Naive thymus-derived CD4-positive, alpha-beta T cell (primary cell): ENCODE measurements around the gene MMD. TPM values are rescaled to one million over a fixed set of nuclear protein-coding genes. Genes with fewer than 3 reads are reported as not detected.

Experiments
- polyA plus RNA-seq, 2 donors: library from polyadenylated mRNA; unstranded; fragments of 300-500 nt; fragmentation: Illumina TruSeq; gene quantifications; one replicate each; pipeline ENCODE4 v1.2.3, GENCODE V29; 2021
- total RNA-seq, 6 experiments: library from RNA in 5 of 6; stranded (reverse) in 5 of 6; gene quantifications; 1 replicate in 5 of 6; 2 replicates in 1 of 6; pipeline ENCODE4 v1.2.3 and lab custom pipeline; 2021 to 2026

The MMD gene
- total and polyA plus RNA-seq, 7 experiments from 2014 or later = 5.2 to 35.3 (median 11.2) TPM

Other genes with a start within 250 kb of the MMD start
- gene HLF, start 156.9 kb downstream of the MMD start, total RNA-seq = 1 to 10 TPM in 1 of 5 experiments, under 1 TPM in 4; 0.19 to 2.6 (median 0.48) TPM
- under 1 TPM in 1 of 2 donors, not detected in 1; 0.18 TPM for gene HLF, start 156.9 kb downstream of the MMD start, polyA plus RNA-seq
- not detected for gene SMIM36, start 89.6 kb upstream of the MMD start, total RNA-seq
- not detected for gene SMIM36, start 89.6 kb upstream of the MMD start, polyA plus RNA-seq